Spleen (tissue), 7 donors: Measurements from ENCODE around the gene CDC23.

Experiments
- CTCF ChIP-seq, 11 experiments: fragments of 200-600 bp in 7 of 11; fragments of 450-650 bp in 4 of 11; sonication (generic) in 4 of 11; IDR thresholded peaks in 8 of 11; conservative IDR thresholded peaks in 3 of 11; 1 replicate in 7 of 11; 2 replicates in 4 of 11; pipeline versions ENCODE4 v1.4.0 to v1.8.0; 2016 to 2021; ENCODE audit warnings: antibody characterized with exemption in 11 of 11, inconsistent platforms in 4 of 11, mild to moderate bottlenecking in 1 of 11
- POLR2A ChIP-seq, 3 donors: fragments of 450-650 bp; IDR thresholded peaks; one replicate each; pipeline ENCODE4 v1.5.1; 2017; ENCODE audit warnings: antibody characterized with exemption in 3 of 3, mild to moderate bottlenecking in 1 of 3
- POLR2AphosphoS5 ChIP-seq, 3 donors: sonication (generic); formaldehyde crosslinking; IDR thresholded peaks; one replicate each; pipeline ENCODE4 v1.5.1; 2017; ENCODE audit warnings: antibody characterized with exemption in 3 of 3
- donor health status: DM: no; HTN: no; CAD: no; lungs with moderate emphysema.
- donor health status: DM: no; HTN: no; CAD: no.
- donor health status: DM: no; HTN: no; CAD: no.

- TF ChIP-seq CTCF (IDR thresholded peaks at IDR 0.05 in 8 of 11, conservative IDR thresholded peaks at IDR 0.05 in 3 of 11) (no peak), POLR2A (IDR thresholded peaks at IDR 0.05) (no peak), POLR2AphosphoS5 (IDR thresholded peaks at IDR 0.05) (no peak)
Observed at GRCh38 chr5:138246822-138247221, 33.7 kb upstream of the CDC23 start.
